K562 (cell line): ENCODE measurements around the gene CCDC136. TPM values are rescaled to one million over a fixed set of nuclear protein-coding genes. Genes with fewer than 3 reads are reported as not detected.

Source experiments
- ARID4B ChIP-seq: sonication (generic); formaldehyde crosslinking; IDR thresholded peaks from 2 replicates; pipeline ENCODE4 v1.8.0; 2022; ENCODE audit warnings: mild to moderate bottlenecking, missing genetic modification reagents
- CHCHD3 ChIP-seq: fragments of 250-450 bp; sonication (Bioruptor Pico); IDR thresholded peaks from 2 replicates; pipeline ENCODE4 v2.1.2; 2022; ENCODE audit warnings: mild to moderate bottlenecking
- FOXA1 ChIP-seq: fragments of 450-650 bp; IDR thresholded peaks from 2 replicates; pipeline ENCODE4 v1.6.1; 2016; ENCODE audit warnings: mild to moderate bottlenecking, borderline replicate concordance
- NR3C1 ChIP-seq: sonication (generic); formaldehyde crosslinking; IDR thresholded peaks from 2 replicates; pipeline ENCODE4 v1.8.1; 2022; ENCODE audit warnings: missing genetic modification reagents
- RCOR1 ChIP-seq, 2 experiments: IDR thresholded peaks; 2 replicates each; pipeline ENCODE4 v1.6.1; 2012; ENCODE audit warnings: low read depth in 2 of 2, low read length in 2 of 2, borderline replicate concordance in 1 of 2, improper control_type of control experiment in 1 of 2
- SIX5 ChIP-seq, 2 experiments: IDR thresholded peaks; 2 replicates each; pipeline ENCODE4 v1.6.1; 2011; ENCODE audit warnings: low read length in 2 of 2, borderline replicate concordance in 1 of 2, low read depth in 1 of 2, mild to moderate bottlenecking in 1 of 2, moderate library complexity in 1 of 2; ENCODE audit not compliant: insufficient read depth in 1 of 2
- TOE1 ChIP-seq, 2 experiments: fragments of 450-650 bp in 1 of 2; sonication (generic) in 1 of 2; formaldehyde crosslinking in 1 of 2; IDR thresholded peaks; 2 replicates each; pipeline versions ENCODE4 v1.7.1 to v1.8.0; 2016 to 2022; ENCODE audit warnings: borderline replicate concordance in 2 of 2, mild to moderate bottlenecking in 2 of 2, antibody characterized with exemption in 1 of 2, inconsistent platforms in 1 of 2, low read depth in 1 of 2, missing genetic modification reagents in 1 of 2, moderate library complexity in 1 of 2
- TSC22D4 ChIP-seq: fragments of 450-650 bp; IDR thresholded peaks from 2 replicates; pipeline ENCODE4 v1.6.1; 2016; ENCODE audit warnings: missing genetic modification characterization, missing biosample characterization, control low read depth
- ZNF212 ChIP-seq: fragments of 450-650 bp; formaldehyde crosslinking; IDR thresholded peaks from 2 replicates; pipeline ENCODE4 v1.4.0; 2020; ENCODE audit warnings: mild to moderate bottlenecking
- polyA plus RNA-seq, 8 experiments: library from polyadenylated mRNA; depleted of rRNA in 4 of 8; stranded (reverse) in 5 of 8; unstranded in 3 of 8; fragments of >200 nt; fragmentation: Nextera tagmentation in 2 of 8; fragmentation: Illumina TruSeq in 1 of 8; extraction: Ambion mirVana in 2 of 8; extraction: Trizol in 1 of 8; gene quantifications; 2 replicates each; pipeline versions ENCODE4 v1.2.1 to v1.2.3, GENCODE V29; 2011 to 2014; ENCODE audit warnings: inconsistent platforms in 1 of 8, missing spikeins in 1 of 8
- total RNA-seq, 7 experiments: library from RNA; depleted of rRNA in 6 of 7; stranded (reverse); fragments of >200 nt in 6 of 7; fragmentation: Illumina TruSeq in 2 of 7; extraction: Trizol in 2 of 7; gene quantifications; 2 replicates each; pipeline versions ENCODE4 v1.2.1 to v1.2.3, GENCODE V29; 2011 to 2021; ENCODE audit warnings: low replicate concordance in 1 of 7
- TF ChIP-seq, protein P1 (sequence below): sonication (generic); formaldehyde crosslinking; IDR thresholded peaks from 2 replicates; pipeline ENCODE4 v1.9.0; 2022; ENCODE audit warnings: mild to moderate bottlenecking, missing genetic modification reagents
- TF ChIP-seq, protein P2 (sequence below): sonication (generic); formaldehyde crosslinking; IDR thresholded peaks from 2 replicates; pipeline ENCODE4 v1.8.0; 2023; ENCODE audit warnings: missing genetic modification reagents, mild to moderate bottlenecking, borderline replicate concordance
- TF ChIP-seq, protein P3 (sequence below): fragments of 250-450 bp; sonication (Bioruptor Pico); IDR thresholded peaks from 2 replicates; pipeline ENCODE4 v1.8.0; 2022; ENCODE audit warnings: moderate library complexity, mild to moderate bottlenecking, inconsistent platforms
- TF ChIP-seq, protein P4 (sequence below): fragments of 450-650 bp; formaldehyde crosslinking; IDR thresholded peaks from 2 replicates; pipeline ENCODE4 v1.4.0; 2020; ENCODE audit warnings: mild to moderate bottlenecking

CCDC136 gene
- total and polyA plus RNA-seq, 9 of the 15 experiments (the other 6 are each of a cell fraction or from before 2014, with no cell fraction given) = 2.4 to 40.8 (median 26.5) TPM

DNA sequence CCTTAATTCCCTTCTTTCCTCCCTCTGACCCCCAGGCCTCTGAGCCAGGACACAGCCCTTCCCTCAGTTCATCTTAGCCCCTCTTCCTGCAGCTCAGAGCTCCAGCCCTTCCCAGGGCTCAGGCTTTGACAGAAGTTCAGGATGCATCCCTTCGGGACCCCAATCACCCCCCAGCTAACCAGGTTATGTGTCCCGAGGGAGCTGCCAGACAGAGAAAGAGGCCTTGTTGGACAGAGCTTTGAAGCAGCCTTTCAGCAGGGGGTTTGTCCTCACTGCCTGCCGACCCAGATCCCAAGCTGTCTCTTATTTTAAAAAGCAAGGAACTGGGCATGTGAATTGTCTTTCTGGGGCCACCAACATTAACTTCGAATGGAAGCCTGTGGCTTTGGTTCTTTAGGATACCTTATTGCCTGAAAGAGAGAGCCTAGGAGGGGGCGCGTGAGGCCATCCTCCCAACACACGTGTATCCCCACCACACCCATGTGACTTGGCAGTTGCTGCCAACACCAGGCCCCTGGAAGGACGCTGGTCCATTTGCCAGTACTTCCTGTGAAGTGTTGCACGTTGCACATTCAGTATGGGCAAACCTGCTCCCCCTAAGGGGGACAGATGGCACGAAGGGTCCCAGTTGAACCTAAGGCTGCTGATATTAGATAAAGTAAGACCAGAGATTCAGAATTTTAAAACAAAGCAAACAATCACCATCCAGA lies 858 bp downstream of the CCDC136 start (continued):
- TF ChIP-seq TOE1 (IDR thresholded peaks at IDR 0.05; ENCODE audit: borderline replicate concordance) = no peak
- TF ChIP-seq TOE1 (CRISPR knock-in tag; IDR thresholded peaks at IDR 0.05; ENCODE audit: borderline replicate concordance, low read depth) = no peak
- no peak for TF ChIP-seq RCOR1 (IDR thresholded peaks at IDR 0.05; ENCODE audit: borderline replicate concordance in 1 of 2, low read depth in 2 of 2, low read length in 2 of 2)
- TF ChIP-seq SIX5 (IDR thresholded peaks at IDR 0.05; ENCODE audit: borderline replicate concordance in 1 of 2, insufficient read depth in 1 of 2, low read depth in 1 of 2, low read length in 2 of 2) = no peak
- TF ChIP-seq, protein P1, sequence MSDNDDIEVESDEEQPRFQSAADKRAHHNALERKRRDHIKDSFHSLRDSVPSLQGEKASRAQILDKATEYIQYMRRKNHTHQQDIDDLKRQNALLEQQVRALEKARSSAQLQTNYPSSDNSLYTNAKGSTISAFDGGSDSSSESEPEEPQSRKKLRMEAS (CRISPR knock-in tag) = peak; percentile 92
- TF ChIP-seq ZNF212 = no peak
- TF ChIP-seq TSC22D4 (tag) = no peak
- no peak for TF ChIP-seq FOXA1
- TF ChIP-seq, protein P2, sequence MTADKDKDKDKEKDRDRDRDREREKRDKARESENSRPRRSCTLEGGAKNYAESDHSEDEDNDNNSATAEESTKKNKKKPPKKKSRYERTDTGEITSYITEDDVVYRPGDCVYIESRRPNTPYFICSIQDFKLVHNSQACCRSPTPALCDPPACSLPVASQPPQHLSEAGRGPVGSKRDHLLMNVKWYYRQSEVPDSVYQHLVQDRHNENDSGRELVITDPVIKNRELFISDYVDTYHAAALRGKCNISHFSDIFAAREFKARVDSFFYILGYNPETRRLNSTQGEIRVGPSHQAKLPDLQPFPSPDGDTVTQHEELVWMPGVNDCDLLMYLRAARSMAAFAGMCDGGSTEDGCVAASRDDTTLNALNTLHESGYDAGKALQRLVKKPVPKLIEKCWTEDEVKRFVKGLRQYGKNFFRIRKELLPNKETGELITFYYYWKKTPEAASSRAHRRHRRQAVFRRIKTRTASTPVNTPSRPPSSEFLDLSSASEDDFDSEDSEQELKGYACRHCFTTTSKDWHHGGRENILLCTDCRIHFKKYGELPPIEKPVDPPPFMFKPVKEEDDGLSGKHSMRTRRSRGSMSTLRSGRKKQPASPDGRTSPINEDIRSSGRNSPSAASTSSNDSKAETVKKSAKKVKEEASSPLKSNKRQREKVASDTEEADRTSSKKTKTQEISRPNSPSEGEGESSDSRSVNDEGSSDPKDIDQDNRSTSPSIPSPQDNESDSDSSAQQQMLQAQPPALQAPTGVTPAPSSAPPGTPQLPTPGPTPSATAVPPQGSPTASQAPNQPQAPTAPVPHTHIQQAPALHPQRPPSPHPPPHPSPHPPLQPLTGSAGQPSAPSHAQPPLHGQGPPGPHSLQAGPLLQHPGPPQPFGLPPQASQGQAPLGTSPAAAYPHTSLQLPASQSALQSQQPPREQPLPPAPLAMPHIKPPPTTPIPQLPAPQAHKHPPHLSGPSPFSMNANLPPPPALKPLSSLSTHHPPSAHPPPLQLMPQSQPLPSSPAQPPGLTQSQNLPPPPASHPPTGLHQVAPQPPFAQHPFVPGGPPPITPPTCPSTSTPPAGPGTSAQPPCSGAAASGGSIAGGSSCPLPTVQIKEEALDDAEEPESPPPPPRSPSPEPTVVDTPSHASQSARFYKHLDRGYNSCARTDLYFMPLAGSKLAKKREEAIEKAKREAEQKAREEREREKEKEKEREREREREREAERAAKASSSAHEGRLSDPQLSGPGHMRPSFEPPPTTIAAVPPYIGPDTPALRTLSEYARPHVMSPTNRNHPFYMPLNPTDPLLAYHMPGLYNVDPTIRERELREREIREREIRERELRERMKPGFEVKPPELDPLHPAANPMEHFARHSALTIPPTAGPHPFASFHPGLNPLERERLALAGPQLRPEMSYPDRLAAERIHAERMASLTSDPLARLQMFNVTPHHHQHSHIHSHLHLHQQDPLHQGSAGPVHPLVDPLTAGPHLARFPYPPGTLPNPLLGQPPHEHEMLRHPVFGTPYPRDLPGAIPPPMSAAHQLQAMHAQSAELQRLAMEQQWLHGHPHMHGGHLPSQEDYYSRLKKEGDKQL (CRISPR knock-in tag) = no peak
- no peak for TF ChIP-seq NR3C1
- TF ChIP-seq ARID4B = no peak
- TF ChIP-seq, protein P3, sequence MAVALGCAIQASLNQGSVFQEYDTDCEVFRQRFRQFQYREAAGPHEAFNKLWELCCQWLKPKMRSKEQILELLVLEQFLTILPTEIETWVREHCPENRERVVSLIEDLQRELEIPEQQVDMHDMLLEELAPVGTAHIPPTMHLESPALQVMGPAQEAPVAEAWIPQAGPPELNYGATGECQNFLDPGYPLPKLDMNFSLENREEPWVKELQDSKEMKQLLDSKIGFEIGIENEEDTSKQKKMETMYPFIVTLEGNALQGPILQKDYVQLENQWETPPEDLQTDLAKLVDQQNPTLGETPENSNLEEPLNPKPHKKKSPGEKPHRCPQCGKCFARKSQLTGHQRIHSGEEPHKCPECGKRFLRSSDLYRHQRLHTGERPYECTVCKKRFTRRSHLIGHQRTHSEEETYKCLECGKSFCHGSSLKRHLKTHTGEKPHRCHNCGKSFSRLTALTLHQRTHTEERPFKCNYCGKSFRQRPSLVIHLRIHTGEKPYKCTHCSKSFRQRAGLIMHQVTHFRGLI (CRISPR knock-in tag) = no peak
- TF ChIP-seq, protein P4, sequence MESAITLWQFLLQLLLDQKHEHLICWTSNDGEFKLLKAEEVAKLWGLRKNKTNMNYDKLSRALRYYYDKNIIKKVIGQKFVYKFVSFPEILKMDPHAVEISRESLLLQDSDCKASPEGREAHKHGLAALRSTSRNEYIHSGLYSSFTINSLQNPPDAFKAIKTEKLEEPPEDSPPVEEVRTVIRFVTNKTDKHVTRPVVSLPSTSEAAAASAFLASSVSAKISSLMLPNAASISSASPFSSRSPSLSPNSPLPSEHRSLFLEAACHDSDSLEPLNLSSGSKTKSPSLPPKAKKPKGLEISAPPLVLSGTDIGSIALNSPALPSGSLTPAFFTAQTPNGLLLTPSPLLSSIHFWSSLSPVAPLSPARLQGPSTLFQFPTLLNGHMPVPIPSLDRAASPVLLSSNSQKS = no peak
- TF ChIP-seq CHCHD3 (CRISPR knock-in tag) = no peak
